AG04450 (cell line): ENCODE data around the gene MIEF1. TPM values are rescaled to one million over a fixed set of nuclear protein-coding genes. Genes with fewer than 3 reads are reported as not detected.

ENCODE experiments used
- CTCF ChIA-PET: fragments of 300-600, 350-600 bp; formaldehyde crosslinking; extraction: SDS; loops from one replicate; lab custom pipeline; 2022; ENCODE audit warnings: antibody characterized with exemption, inconsistent platforms; lab: Charles Lee
- POLR2A ChIA-PET: fragments of 350-600 bp; formaldehyde crosslinking; extraction: SDS; loops from one replicate; lab custom pipeline; 2021; ENCODE audit warnings: antibody characterized with exemption, inconsistent platforms; lab: Yijun Ruan, JAX
- DNase-seq: peaks from one replicate; pipeline ENCODE4 v3.0.0-alpha.2; 2011; ENCODE audit warnings: low read depth, low spot score
- H3K27ac ChIP-seq: one replicate; pipeline ENCODE4 v1.5.1; 2012; ENCODE audit warnings: low read depth, low read length, control low read depth
- H3K27me3 ChIP-seq: one replicate; pipeline ENCODE4 v1.6.0; 2012; ENCODE audit warnings: low read length; ENCODE audit not compliant: control insufficient read depth, insufficient read depth
- H3K4me3 ChIP-seq: 2 replicates; pipeline ENCODE4 v1.5.1; 2011; ENCODE audit warnings: mild to moderate bottlenecking, low read depth, low read length, control low read depth
- H3K9me3 ChIP-seq: 2 replicates; pipeline ENCODE4 v1.5.1; 2012; ENCODE audit warnings: low read length; ENCODE audit not compliant: control insufficient read depth, insufficient read depth
- CTCF ChIP-seq: IDR thresholded peaks from 2 replicates; pipeline ENCODE4 v1.5.1; 2011; ENCODE audit warnings: low read depth, low read length, control low read depth, inconsistent platforms
- polyA minus RNA-seq: library from RNA; depleted of rRNA, polyadenylated mRNA; stranded (reverse); fragments of >200 nt; gene quantifications from 2 replicates; pipeline ENCODE4 v1.2.3, GENCODE V29; 2011; rRNA and poly(A)+ RNA removed
- polyA plus RNA-seq: library from polyadenylated mRNA; depleted of rRNA; stranded (reverse); fragments of >200 nt; gene quantifications from 2 replicates; pipeline ENCODE4 v1.2.3, GENCODE V29; 2011; rRNA removed

The MIEF1 gene
- polyA plus RNA-seq (18.9 and 19.2 TPM in 2 replicates), polyA minus RNA-seq (22.3 and 24.3 TPM in 2 replicates)

GRCh38 chr22:39502109-39502788, at the start of gene MIEF1:
Gene MIEF1, plus strand, starts transcription at chr22:39502290. Its CDS starts 9,005 bp downstream, at chr22:39511295.
- Histone ChIP-seq H3K4me3 (peak within 1 kb of the TSS; percentile 77), H3K27ac (no peak within 1 kb of the TSS), H3K9me3 (no peaks in the 10 kb centered on the region), H3K27me3 (no peaks in the 10 kb centered on the region)
- POLR2A ChIA-PET, result interaction anchor here (0.6 to 2.0 kb wide), 9 partner anchors 9 to 183 kb away, joined by 3 to 39 read pairs (median 5); partner anchors contain the start of genes ATF4, RPL3 and TAB1
- CTCF ChIA-PET, result interaction anchor here (0.5 to 2.0 kb wide), 5 partner anchors 9 to 159 kb away, joined by 3 to 7 read pairs (median 5); no protein-coding TSS in a partner anchor
- DNase-seq, result peak; percentile 80
- TF ChIP-seq CTCF, result 0 out of 2 replicates have a peak, but pooled peaks have one; percentile 12

- H3K4me3 ChIP-seq, result no peak overlapping the region
- H3K9me3 ChIP-seq, result peaks cover 5% of the 10 kb centered on the region; the same call in 1 of the 2 replicates
- no peak for TF ChIP-seq CTCF
- no peak for DNase-seq
- no peak overlapping the region for H3K27ac ChIP-seq
- CTCF ChIA-PET, result interaction anchor here (1.3 kb wide), 1 partner anchor 16 kb away, joined by 4 read pairs; no protein-coding TSS in a partner anchor
- POLR2A ChIA-PET, result no interaction called here
- peaks cover 47% of the 10 kb centered on the region for H3K27me3 ChIP-seq
Observed at GRCh38 chr22:39452740-39453040, 49.4 kb upstream of the MIEF1 start.

GRCh38 chr22:39453765-39454378, 48.2 kb upstream of the MIEF1 start:
- H3K27me3 ChIP-seq, result peaks cover 54% of the 10 kb centered on the region
- ChIA-PET CTCF (interaction anchor here (1.3 kb wide), 1 partner anchor 17 kb away, joined by 4 read pairs; no protein-coding TSS in a partner anchor), POLR2A (interaction anchor here (0.6 kb wide), 1 partner anchor 699 kb away, joined by 4 read pairs; no protein-coding TSS in a partner anchor)
- H3K27ac ChIP-seq, result no peak overlapping the region
- no peak for DNase-seq
- no peak overlapping the region for H3K4me3 ChIP-seq
- H3K9me3 ChIP-seq, result peaks cover 5% of the 10 kb centered on the region; the same call in 1 of the 2 replicates
- TF ChIP-seq CTCF, result no peak

DNA sequence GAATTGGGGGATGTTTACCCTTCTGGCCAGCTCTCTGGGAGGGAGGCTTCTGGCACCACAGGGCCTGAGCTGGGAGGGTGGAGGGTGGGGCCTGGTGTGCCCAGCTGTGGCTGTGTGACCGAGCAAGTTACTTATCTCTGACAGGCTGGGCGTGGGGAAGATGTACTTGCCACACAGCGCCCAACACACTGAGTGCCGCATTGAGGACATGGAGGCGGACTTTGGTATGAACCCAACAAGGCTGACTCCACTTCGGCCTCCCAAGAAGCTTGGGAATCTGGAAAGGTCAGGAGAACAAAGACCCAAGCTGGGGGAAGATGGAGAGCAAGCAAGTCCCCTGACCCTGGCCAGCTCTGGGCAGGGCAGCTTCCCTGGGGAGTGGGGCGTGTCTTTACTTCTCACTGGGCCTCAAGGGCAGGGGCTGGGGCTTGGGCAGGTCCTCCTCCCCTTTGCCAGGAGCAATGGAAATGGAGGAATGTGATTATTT, 47.7 kb upstream of the MIEF1 start:
- CTCF ChIA-PET, result no interaction called here
- POLR2A ChIA-PET, result no interaction called here
- Histone ChIP-seq H3K27me3 (peaks cover 54% of the 10 kb centered on the region), H3K9me3 (peaks cover 5% of the 10 kb centered on the region; the same call in 1 of the 2 replicates), H3K4me3 (no peak overlapping the region), H3K27ac (no peak overlapping the region)
- no peak for TF ChIP-seq CTCF
- no peak for DNase-seq
